ENCODE data around the gene EXD1.

- TF ChIP-seq POLR2A (IDR thresholded peaks at IDR 0.05) (no peak), CTCF (IDR thresholded peaks at IDR 0.05) (no peak), EP300 (IDR thresholded peaks at IDR 0.05) (no peak)
Observed at GRCh38 chr15:41203395-41203794, 27.2 kb downstream of the EXD1 start.
